ENCODE measurements around the gene CHCHD3.
"Not testable (repeated sequence)": the region's sequence is repeated elsewhere in the genome, so short reads cannot be mapped to it uniquely, and the experiment has no call there.

Gene CHCHD3

GRCh38 chr7:132967470-132967848 lies 114.4 kb downstream of the CHCHD3 start:
- H3K4me1 ChIP-seq (ENCODE audit: control insufficient read depth, low read depth, low read length); H3K4me3 ChIP-seq (ENCODE audit: low read length); H3K27ac ChIP-seq (ENCODE audit: low read length); H3K9ac ChIP-seq (ENCODE audit: low read length); H3K36me3 ChIP-seq (ENCODE audit: control insufficient read depth, low read depth, low read length); H3K9me3 ChIP-seq (ENCODE audit: control insufficient read depth, low read depth, low read length); H3K27me3 ChIP-seq (ENCODE audit: control insufficient read depth, insufficient read depth, low read length): not testable (repeated sequence)

DNA sequence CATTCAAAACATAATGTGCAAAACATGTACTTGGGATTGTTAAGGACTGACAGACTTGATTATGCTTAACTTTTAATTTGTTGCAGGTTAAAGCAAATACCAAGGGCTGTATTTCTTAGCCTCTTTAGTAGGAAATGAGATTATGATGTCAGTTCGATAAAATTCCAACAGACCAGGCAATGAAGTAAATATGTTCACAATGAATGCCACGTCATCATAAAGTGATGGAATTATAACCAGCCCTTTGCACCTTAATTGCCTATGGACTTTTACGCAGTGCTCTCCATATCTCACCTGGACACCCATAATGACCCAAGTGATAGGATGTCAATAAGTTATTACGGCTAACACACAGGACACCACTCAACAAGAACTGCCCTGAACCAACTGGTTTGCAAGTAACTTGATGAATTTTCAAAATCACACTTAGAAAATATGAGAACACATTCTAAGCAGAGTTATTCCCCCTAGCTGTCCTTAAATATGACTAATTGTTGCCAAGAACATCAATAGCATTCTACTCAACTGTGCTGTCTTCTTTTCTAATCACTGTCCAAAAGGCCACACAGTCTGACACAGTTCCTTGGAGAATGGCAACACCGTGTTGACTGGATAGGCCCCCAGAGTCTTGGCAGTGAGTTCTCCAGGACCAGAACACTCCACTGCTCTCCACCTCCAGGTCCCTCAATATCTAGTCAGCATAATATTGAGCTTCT lies 115.0 kb downstream of the CHCHD3 start:
- Histone ChIP-seq H3K36me3 (ENCODE audit: control insufficient read depth, low read depth, low read length) (no peaks in the 10 kb centered on the region), H3K9me3 (ENCODE audit: control insufficient read depth, low read depth, low read length) (no peaks in the 10 kb centered on the region), H3K9ac (ENCODE audit: low read length) (no peak overlapping the region), H3K27ac (ENCODE audit: low read length) (no peak overlapping the region), H3K27me3 (ENCODE audit: control insufficient read depth, insufficient read depth, low read length) (no peaks in the 10 kb centered on the region), H3K4me3 (ENCODE audit: low read length) (no peak overlapping the region), H3K4me1 (ENCODE audit: control insufficient read depth, low read depth, low read length) (peaks cover 5% of the 10 kb centered on the region)

DNA sequence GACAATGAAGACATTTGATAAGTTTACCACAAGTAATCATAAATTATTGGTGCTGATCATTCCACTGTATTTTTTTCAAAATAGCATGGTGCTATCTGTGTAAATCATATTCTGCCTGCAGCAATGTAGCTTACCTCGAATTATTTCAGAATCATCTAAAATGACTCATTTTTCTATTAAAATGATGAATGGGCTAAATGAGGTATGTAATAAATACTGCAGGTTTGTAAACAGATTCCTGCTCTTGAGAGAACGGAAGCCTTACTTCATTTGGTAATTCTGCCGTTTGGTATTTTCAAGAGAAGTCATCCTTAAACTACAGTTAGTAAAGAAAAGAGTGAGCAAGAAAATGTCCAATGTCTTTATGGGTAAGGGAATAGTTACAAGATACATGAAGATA lies 115.9 kb downstream of the CHCHD3 start:
- Histone ChIP-seq H3K27me3 (ENCODE audit: control insufficient read depth, insufficient read depth, low read length) (no peaks in the 10 kb centered on the region), H3K36me3 (ENCODE audit: control insufficient read depth, low read depth, low read length) (no peaks in the 10 kb centered on the region), H3K27ac (ENCODE audit: low read length) (no peak overlapping the region), H3K9ac (ENCODE audit: low read length) (no peak overlapping the region), H3K4me3 (ENCODE audit: low read length) (no peak overlapping the region), H3K9me3 (ENCODE audit: control insufficient read depth, low read depth, low read length) (no peaks in the 10 kb centered on the region), H3K4me1 (ENCODE audit: control insufficient read depth, low read depth, low read length) (peaks cover 5% of the 10 kb centered on the region)

DNA sequence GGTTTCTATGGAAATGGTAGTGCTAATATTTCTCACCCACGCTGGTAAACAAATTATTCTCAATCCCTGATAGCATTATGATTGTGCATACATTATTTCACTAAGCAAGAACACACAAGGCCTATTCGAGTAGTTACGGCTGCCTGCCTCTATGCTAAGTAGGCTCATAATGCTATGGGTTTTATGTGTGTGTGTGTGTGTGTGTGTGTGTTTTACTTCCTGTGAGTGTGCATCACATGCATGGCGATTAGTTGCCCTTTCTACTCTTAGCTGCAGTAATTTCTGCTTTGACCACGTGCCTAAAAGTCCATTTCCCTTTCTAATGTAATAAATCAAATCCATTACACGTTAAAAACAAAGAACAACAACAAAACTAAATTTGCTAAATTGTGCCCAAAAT lies 117.0 kb downstream of the CHCHD3 start:
- no peak overlapping the region for H3K4me3 ChIP-seq (ENCODE audit: low read length)
- H3K27ac ChIP-seq (ENCODE audit: low read length), result no peak overlapping the region
- no peaks in the 10 kb centered on the region for H3K9me3 ChIP-seq (ENCODE audit: control insufficient read depth, low read depth, low read length)
- H3K9ac ChIP-seq (ENCODE audit: low read length), result no peak overlapping the region
- peaks cover 5% of the 10 kb centered on the region for H3K4me1 ChIP-seq (ENCODE audit: control insufficient read depth, low read depth, low read length)
- H3K27me3 ChIP-seq (ENCODE audit: control insufficient read depth, insufficient read depth, low read length), result no peaks in the 10 kb centered on the region
- no peaks in the 10 kb centered on the region for H3K36me3 ChIP-seq (ENCODE audit: control insufficient read depth, low read depth, low read length)

GRCh38 chr7:132959891-132960290 lies 122.0 kb downstream of the CHCHD3 start:
- no peaks in the 10 kb centered on the region for H3K9me3 ChIP-seq (ENCODE audit: control insufficient read depth, low read depth, low read length)
- H3K4me1 ChIP-seq (ENCODE audit: control insufficient read depth, low read depth, low read length), result no peaks in the 10 kb centered on the region
- no peak overlapping the region for H3K9ac ChIP-seq (ENCODE audit: low read length)
- no peaks in the 10 kb centered on the region for H3K27me3 ChIP-seq (ENCODE audit: control insufficient read depth, insufficient read depth, low read length)
- no peak overlapping the region for H3K4me3 ChIP-seq (ENCODE audit: low read length)
- no peaks in the 10 kb centered on the region for H3K36me3 ChIP-seq (ENCODE audit: control insufficient read depth, low read depth, low read length)
- no peak overlapping the region for H3K27ac ChIP-seq (ENCODE audit: low read length)

DNA sequence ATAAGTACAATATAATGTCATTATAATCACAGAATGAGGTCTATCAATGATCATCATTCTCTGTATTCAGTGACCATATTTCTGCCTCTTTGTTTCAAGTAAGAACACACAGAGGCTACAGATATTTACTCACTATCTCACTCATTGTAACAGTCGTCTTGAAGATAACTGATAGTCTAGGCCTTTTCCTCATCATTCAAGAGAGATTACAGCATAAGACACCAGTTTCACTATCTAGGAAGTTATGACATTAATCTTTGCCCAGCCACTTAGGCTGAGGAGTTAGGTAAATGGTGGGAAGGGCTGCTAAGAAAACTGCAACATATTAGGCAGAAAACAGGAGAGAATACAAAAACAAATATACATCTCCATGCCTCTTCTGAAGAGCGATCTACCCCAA lies 125.3 kb downstream of the CHCHD3 start:
- no peaks in the 10 kb centered on the region for H3K9me3 ChIP-seq (ENCODE audit: control insufficient read depth, low read depth, low read length)
- H3K36me3 ChIP-seq (ENCODE audit: control insufficient read depth, low read depth, low read length), result no peaks in the 10 kb centered on the region
- H3K4me3 ChIP-seq (ENCODE audit: low read length), result no peak overlapping the region
- H3K27ac ChIP-seq (ENCODE audit: low read length), result no peak overlapping the region
- H3K9ac ChIP-seq (ENCODE audit: low read length), result no peak overlapping the region
- H3K4me1 ChIP-seq (ENCODE audit: control insufficient read depth, low read depth, low read length), result no peaks in the 10 kb centered on the region
- no peaks in the 10 kb centered on the region for H3K27me3 ChIP-seq (ENCODE audit: control insufficient read depth, insufficient read depth, low read length)

DNA sequence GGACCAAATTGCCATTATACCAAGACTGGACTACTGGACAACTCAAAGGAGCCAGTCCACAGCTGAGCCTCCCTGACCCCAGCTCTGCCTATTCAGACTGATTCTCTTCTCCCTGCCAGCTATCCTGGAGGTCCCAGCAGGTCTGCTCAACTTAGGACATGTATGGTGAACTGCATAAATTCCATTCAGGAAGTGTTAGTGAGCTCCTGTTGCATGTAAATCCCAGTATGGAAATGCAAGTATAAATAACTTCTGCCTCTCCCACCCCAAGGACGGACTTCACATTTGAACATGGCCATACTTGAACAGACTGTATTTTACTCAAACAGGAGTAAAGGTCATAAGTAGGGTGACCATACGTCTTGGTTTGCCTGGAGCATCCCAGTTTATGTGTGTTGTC lies 128.4 kb downstream of the CHCHD3 start:
- H3K27ac ChIP-seq (ENCODE audit: low read length), result no peak overlapping the region
- H3K36me3 ChIP-seq (ENCODE audit: control insufficient read depth, low read depth, low read length), result no peaks in the 10 kb centered on the region
- no peak overlapping the region for H3K9ac ChIP-seq (ENCODE audit: low read length)
- no peaks in the 10 kb centered on the region for H3K9me3 ChIP-seq (ENCODE audit: control insufficient read depth, low read depth, low read length)
- no peaks in the 10 kb centered on the region for H3K4me1 ChIP-seq (ENCODE audit: control insufficient read depth, low read depth, low read length)
- no peak overlapping the region for H3K4me3 ChIP-seq (ENCODE audit: low read length)
- no peaks in the 10 kb centered on the region for H3K27me3 ChIP-seq (ENCODE audit: control insufficient read depth, insufficient read depth, low read length)

GRCh38 chr7:132950725-132951124 lies 131.2 kb downstream of the CHCHD3 start:
- H3K27ac ChIP-seq (ENCODE audit: low read length), result no peak overlapping the region
- no peak overlapping the region for H3K4me3 ChIP-seq (ENCODE audit: low read length)
- no peak overlapping the region for H3K9ac ChIP-seq (ENCODE audit: low read length)
- no peaks in the 10 kb centered on the region for H3K9me3 ChIP-seq (ENCODE audit: control insufficient read depth, low read depth, low read length)
- no peaks in the 10 kb centered on the region for H3K4me1 ChIP-seq (ENCODE audit: control insufficient read depth, low read depth, low read length)
- H3K36me3 ChIP-seq (ENCODE audit: control insufficient read depth, low read depth, low read length), result no peaks in the 10 kb centered on the region
- H3K27me3 ChIP-seq (ENCODE audit: control insufficient read depth, insufficient read depth, low read length), result no peaks in the 10 kb centered on the region

- H3K36me3 ChIP-seq (ENCODE audit: control insufficient read depth, low read depth, low read length), result no peaks in the 10 kb centered on the region
- H3K4me3 ChIP-seq (ENCODE audit: low read length), result no peak overlapping the region
- no peak overlapping the region for H3K27ac ChIP-seq (ENCODE audit: low read length)
- peaks cover 3% of the 10 kb centered on the region for H3K4me1 ChIP-seq (ENCODE audit: control insufficient read depth, low read depth, low read length)
- no peak overlapping the region for H3K9ac ChIP-seq (ENCODE audit: low read length)
- no peaks in the 10 kb centered on the region for H3K9me3 ChIP-seq (ENCODE audit: control insufficient read depth, low read depth, low read length)
- H3K27me3 ChIP-seq (ENCODE audit: control insufficient read depth, insufficient read depth, low read length), result no peaks in the 10 kb centered on the region
These were observed 134.9 kb downstream of the CHCHD3 start for GRCh38 chr7:132947011-132947410.

DNA sequence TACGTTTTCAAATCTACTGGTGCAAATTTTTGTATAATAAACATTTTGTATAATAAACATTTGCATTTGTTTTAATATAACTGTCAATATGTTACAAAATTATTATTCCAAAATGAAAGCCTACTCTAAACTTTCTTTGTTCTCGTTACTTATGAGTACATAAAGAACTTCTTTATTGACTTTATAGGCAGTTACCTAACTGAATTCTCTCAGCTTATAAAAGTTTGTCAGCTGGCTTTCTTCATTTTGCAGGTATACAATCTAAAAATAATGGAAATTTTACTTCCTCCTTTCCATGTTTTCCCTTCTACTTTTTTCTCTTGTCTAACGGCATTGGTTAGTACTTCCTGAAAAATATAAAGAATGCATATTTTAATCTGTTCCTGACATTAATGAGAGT lies 137.1 kb downstream of the CHCHD3 start:
- Histone ChIP-seq H3K27ac (ENCODE audit: low read length) (no peak overlapping the region), H3K9ac (ENCODE audit: low read length) (no peak overlapping the region), H3K36me3 (ENCODE audit: control insufficient read depth, low read depth, low read length) (no peaks in the 10 kb centered on the region), H3K27me3 (ENCODE audit: control insufficient read depth, insufficient read depth, low read length) (no peaks in the 10 kb centered on the region), H3K4me3 (ENCODE audit: low read length) (no peak overlapping the region), H3K9me3 (ENCODE audit: control insufficient read depth, low read depth, low read length) (no peaks in the 10 kb centered on the region), H3K4me1 (ENCODE audit: control insufficient read depth, low read depth, low read length) (peaks cover 3% of the 10 kb centered on the region)

- Histone ChIP-seq H3K27ac (ENCODE audit: low read length) (no peak overlapping the region), H3K36me3 (ENCODE audit: control insufficient read depth, low read depth, low read length) (no peaks in the 10 kb centered on the region), H3K9me3 (ENCODE audit: control insufficient read depth, low read depth, low read length) (no peaks in the 10 kb centered on the region), H3K9ac (ENCODE audit: low read length) (no peak overlapping the region), H3K27me3 (ENCODE audit: control insufficient read depth, insufficient read depth, low read length) (no peaks in the 10 kb centered on the region), H3K4me3 (ENCODE audit: low read length) (no peak overlapping the region), H3K4me1 (ENCODE audit: control insufficient read depth, low read depth, low read length) (peaks cover 3% of the 10 kb centered on the region)
These were observed 138.2 kb downstream of the CHCHD3 start for GRCh38 chr7:132943645-132944044.

DNA sequence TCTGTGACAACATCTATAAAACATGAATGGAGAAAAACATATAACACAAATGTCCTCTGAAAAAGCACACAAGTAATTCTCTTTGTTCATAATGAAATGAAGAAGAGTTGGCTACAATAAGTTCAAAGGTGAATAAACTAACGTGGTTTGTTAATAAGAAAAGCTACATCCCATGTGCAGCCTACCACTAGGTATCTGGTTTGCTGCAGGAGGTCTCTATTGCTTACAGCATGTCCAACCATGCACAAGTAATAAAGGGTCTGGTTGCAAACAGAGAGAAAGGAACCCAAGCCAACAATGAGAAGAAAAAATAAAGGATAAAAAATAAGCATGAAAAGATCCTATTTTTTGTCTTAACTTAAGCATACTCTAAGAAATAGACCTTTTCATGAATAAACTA lies 139.2 kb downstream of the CHCHD3 start:
- Histone ChIP-seq H3K9ac (ENCODE audit: low read length) (no peak overlapping the region), H3K36me3 (ENCODE audit: control insufficient read depth, low read depth, low read length) (no peaks in the 10 kb centered on the region), H3K27me3 (ENCODE audit: control insufficient read depth, insufficient read depth, low read length) (no peaks in the 10 kb centered on the region), H3K9me3 (ENCODE audit: control insufficient read depth, low read depth, low read length) (no peaks in the 10 kb centered on the region), H3K27ac (ENCODE audit: low read length) (no peak overlapping the region), H3K4me1 (ENCODE audit: control insufficient read depth, low read depth, low read length) (peaks cover 3% of the 10 kb centered on the region), H3K4me3 (ENCODE audit: low read length) (no peak overlapping the region)

Data from iPS-18a (cell line).